GM23338 (cell line): ENCODE measurements around the gene WNT7A.

ENCODE experiments used
- CREB1 ChIP-seq: fragments of 250-450 bp; sonication (Bioruptor Pico); IDR thresholded peaks from 2 replicates; pipeline ENCODE4 v1.5.0; 2020; ENCODE audit warnings: low read depth, mild to moderate bottlenecking, moderate library complexity
- EZH2 ChIP-seq: fragments of 200-600 bp; sonication (generic); IDR thresholded peaks from one replicate; pipeline ENCODE4 v1.8.0; 2017; ENCODE audit warnings: antibody characterized with exemption, mild to moderate bottlenecking, low read depth; ENCODE audit not compliant: unreplicated experiment
- EZH2phosphoT487 ChIP-seq: fragments of 200-600 bp; sonication (generic); IDR thresholded peaks from one replicate; pipeline ENCODE4 v1.8.1; 2018; ENCODE audit warnings: antibody characterized with exemption; ENCODE audit not compliant: unreplicated experiment
- JUNB ChIP-seq: IDR thresholded peaks from one replicate; pipeline ENCODE4 v1.6.1; 2016; ENCODE audit warnings: antibody characterized with exemption; ENCODE audit not compliant: unreplicated experiment
- NANOG ChIP-seq: IDR thresholded peaks from 2 replicates; pipeline ENCODE4 v1.6.1; 2016; ENCODE audit warnings: antibody characterized with exemption, borderline replicate concordance
- POLR2AphosphoS5 ChIP-seq: IDR thresholded peaks from 2 replicates; pipeline ENCODE4 v1.6.1; 2016; ENCODE audit warnings: antibody characterized with exemption, low read depth
- STAT1 ChIP-seq: IDR thresholded peaks from one replicate; pipeline ENCODE4 v1.6.1; 2016; ENCODE audit warnings: antibody characterized with exemption; ENCODE audit not compliant: unreplicated experiment
- ZNF331 ChIP-seq: fragments of 250-450 bp; sonication (Bioruptor Pico); IDR thresholded peaks from 2 replicates; pipeline ENCODE4 v1.5.0; 2020; ENCODE audit warnings: low read depth, mild to moderate bottlenecking, moderate library complexity
- TF ChIP-seq, protein P1 (sequence below), 2 experiments: fragments of 200-600 bp in 1 of 2; sonication (generic) in 1 of 2; conservative IDR thresholded peaks; 2 replicates each; pipeline versions ENCODE4 v1.5.1 to v1.6.1; 2016 to 2017; ENCODE audit warnings: antibody characterized with exemption in 2 of 2, low read depth in 2 of 2, mild to moderate bottlenecking in 2 of 2, moderate library complexity in 1 of 2
- TF ChIP-seq, protein P2 (sequence below): IDR thresholded peaks from 2 replicates; pipeline ENCODE4 v1.6.1; 2016; ENCODE audit warnings: antibody characterized with exemption
- TF ChIP-seq, protein P3 (sequence below): IDR thresholded peaks from one replicate; pipeline ENCODE4 v1.6.1; 2018; ENCODE audit warnings: antibody characterized with exemption; ENCODE audit not compliant: unreplicated experiment

DNA sequence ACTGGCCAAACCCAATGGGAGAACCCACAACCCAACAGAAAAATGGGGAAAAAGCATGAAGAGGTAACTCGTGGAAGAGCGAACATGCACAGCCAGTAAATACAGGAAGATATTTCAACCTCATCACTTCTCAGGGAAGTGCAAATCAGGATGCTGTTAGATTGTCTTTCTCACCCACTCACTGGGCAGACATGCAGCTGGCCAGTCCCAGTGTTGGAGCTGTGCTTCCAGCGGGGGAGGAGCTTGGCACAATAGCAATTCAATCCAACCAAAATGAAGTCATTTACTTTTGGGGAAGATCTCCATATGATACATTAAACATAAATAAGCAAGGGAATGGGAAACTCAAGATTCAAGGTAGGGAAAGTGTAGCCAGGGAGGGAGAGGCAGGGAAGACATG lies 12.1 kb downstream of the WNT7A start:
- TF ChIP-seq EZH2phosphoT487 (no peak), POLR2AphosphoS5 (no peak), JUNB (no peak), CREB1 (CRISPR knock-in tag) (no peak), EZH2 (no peak), STAT1 (no peak), ZNF331 (CRISPR knock-in tag) (no peak), NANOG (no peak)
- TF ChIP-seq, protein P1, sequence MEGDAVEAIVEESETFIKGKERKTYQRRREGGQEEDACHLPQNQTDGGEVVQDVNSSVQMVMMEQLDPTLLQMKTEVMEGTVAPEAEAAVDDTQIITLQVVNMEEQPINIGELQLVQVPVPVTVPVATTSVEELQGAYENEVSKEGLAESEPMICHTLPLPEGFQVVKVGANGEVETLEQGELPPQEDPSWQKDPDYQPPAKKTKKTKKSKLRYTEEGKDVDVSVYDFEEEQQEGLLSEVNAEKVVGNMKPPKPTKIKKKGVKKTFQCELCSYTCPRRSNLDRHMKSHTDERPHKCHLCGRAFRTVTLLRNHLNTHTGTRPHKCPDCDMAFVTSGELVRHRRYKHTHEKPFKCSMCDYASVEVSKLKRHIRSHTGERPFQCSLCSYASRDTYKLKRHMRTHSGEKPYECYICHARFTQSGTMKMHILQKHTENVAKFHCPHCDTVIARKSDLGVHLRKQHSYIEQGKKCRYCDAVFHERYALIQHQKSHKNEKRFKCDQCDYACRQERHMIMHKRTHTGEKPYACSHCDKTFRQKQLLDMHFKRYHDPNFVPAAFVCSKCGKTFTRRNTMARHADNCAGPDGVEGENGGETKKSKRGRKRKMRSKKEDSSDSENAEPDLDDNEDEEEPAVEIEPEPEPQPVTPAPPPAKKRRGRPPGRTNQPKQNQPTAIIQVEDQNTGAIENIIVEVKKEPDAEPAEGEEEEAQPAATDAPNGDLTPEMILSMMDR (conservative IDR thresholded peaks at IDR 0.05; ENCODE audit: low read depth in 2 of 2), result no peak
- TF ChIP-seq, protein P2, sequence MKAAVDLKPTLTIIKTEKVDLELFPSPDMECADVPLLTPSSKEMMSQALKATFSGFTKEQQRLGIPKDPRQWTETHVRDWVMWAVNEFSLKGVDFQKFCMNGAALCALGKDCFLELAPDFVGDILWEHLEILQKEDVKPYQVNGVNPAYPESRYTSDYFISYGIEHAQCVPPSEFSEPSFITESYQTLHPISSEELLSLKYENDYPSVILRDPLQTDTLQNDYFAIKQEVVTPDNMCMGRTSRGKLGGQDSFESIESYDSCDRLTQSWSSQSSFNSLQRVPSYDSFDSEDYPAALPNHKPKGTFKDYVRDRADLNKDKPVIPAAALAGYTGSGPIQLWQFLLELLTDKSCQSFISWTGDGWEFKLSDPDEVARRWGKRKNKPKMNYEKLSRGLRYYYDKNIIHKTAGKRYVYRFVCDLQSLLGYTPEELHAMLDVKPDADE, result no peak
- TF ChIP-seq, protein P3, sequence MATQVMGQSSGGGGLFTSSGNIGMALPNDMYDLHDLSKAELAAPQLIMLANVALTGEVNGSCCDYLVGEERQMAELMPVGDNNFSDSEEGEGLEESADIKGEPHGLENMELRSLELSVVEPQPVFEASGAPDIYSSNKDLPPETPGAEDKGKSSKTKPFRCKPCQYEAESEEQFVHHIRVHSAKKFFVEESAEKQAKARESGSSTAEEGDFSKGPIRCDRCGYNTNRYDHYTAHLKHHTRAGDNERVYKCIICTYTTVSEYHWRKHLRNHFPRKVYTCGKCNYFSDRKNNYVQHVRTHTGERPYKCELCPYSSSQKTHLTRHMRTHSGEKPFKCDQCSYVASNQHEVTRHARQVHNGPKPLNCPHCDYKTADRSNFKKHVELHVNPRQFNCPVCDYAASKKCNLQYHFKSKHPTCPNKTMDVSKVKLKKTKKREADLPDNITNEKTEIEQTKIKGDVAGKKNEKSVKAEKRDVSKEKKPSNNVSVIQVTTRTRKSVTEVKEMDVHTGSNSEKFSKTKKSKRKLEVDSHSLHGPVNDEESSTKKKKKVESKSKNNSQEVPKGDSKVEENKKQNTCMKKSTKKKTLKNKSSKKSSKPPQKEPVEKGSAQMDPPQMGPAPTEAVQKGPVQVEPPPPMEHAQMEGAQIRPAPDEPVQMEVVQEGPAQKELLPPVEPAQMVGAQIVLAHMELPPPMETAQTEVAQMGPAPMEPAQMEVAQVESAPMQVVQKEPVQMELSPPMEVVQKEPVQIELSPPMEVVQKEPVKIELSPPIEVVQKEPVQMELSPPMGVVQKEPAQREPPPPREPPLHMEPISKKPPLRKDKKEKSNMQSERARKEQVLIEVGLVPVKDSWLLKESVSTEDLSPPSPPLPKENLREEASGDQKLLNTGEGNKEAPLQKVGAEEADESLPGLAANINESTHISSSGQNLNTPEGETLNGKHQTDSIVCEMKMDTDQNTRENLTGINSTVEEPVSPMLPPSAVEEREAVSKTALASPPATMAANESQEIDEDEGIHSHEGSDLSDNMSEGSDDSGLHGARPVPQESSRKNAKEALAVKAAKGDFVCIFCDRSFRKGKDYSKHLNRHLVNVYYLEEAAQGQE, result no peak
